ENCODE data around the gene R3HDM4.

GRCh38 chr19:937259-937694 is 24.3 kb upstream of the R3HDM4 start:
- TF ChIP-seq CTCF (conservative IDR thresholded peaks at IDR 0.05) (no peak), EZH2 (IDR thresholded peaks at IDR 0.05; ENCODE audit: low read depth) (no peak)

Measured in PC-9 (cell line).